ENCODE data around the gene ONECUT1.

The ONECUT1 gene

GRCh38 chr15:52783929-52784798, 6.0 kb downstream of the ONECUT1 start:
- in situ Hi-C loops (cut with MboI; ENCODE audit: low sequenced_read_pairs), result no loop called here

- in situ Hi-C loops (cut with MboI; ENCODE audit: low sequenced_read_pairs), result no loop called here
Measured at GRCh38 chr15:52783191-52783829, 6.8 kb downstream of the ONECUT1 start.

- in situ Hi-C loops (cut with MboI; ENCODE audit: low sequenced_read_pairs), result no loop called here
Measured at GRCh38 chr15:52782514-52782913, 7.6 kb downstream of the ONECUT1 start.

GRCh38 chr15:52780172-52780980, 9.8 kb downstream of the ONECUT1 start:
- in situ Hi-C loops (cut with MboI; ENCODE audit: low sequenced_read_pairs), result no loop called here

DNA sequence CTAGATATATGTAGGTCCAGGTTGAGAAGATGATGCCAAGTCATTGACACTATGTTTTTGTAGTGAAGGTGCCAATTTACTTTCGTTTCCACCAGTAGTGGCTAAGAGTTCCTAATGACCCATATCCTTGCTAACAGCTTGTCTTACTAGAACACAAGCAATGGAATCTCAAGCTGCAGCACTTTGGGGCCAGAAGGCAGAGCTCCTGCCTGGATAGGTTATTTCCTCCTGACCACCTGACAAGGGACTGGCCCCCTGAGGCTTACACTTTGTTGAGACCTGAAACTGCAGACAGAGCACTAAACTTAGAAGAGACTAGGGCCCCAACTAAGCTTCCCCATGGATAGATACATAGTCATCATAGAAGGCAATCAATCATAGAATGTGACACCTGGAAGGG, 11.7 kb downstream of the ONECUT1 start:
- in situ Hi-C loops (cut with MboI; ENCODE audit: low sequenced_read_pairs), result no loop called here

- in situ Hi-C loops (cut with MboI; ENCODE audit: low sequenced_read_pairs), result no loop called here
Measured at GRCh38 chr15:52772766-52773165, 17.4 kb downstream of the ONECUT1 start.

DNA sequence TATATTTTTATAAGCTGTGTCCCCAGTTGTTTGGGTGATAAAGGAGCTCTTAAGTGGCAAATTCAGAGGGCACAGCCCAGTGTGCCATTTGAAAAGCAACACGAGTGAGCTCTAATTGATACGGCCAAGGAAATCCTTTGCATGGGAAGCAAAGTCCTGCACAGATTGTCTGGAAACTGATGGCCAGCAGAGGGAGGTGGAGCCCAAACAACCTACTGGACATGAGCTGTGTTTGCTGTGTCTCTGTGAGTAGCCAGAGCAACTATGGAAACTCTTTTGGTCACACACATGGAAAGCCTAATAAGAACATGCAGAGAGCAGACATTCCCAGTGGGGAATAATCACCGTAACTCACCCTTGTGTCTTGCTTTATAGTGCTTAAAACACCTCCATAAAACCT, 24.4 kb downstream of the ONECUT1 start:
- in situ Hi-C loops (cut with MboI; ENCODE audit: low sequenced_read_pairs), result no loop called here

DNA sequence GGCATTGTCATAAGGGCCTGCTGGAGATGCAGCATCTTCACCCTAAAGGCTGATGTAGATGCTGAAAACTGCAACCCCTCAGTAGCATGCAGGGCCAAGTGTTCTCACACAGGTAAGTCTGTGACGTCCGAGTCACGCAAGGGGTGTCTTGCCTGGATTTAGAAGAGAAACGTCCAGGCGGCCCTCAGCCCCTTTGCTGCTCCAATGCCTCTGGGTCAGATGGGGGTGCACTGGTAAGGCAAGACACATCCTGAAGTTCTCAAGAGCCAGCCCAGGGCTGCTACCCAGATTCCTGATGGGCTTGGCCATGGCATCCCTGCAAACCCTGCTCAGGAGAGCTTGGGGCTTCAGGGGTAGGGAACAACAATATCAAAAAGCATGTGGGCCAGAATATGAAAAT, 25.4 kb downstream of the ONECUT1 start:
- in situ Hi-C loops (cut with MboI; ENCODE audit: low sequenced_read_pairs), result no loop called here

GRCh38 chr15:52762621-52763020, 27.5 kb downstream of the ONECUT1 start:
- in situ Hi-C loops (cut with MboI; ENCODE audit: low sequenced_read_pairs), result no loop called here

- in situ Hi-C loops (cut with MboI; ENCODE audit: low sequenced_read_pairs), result no loop called here
Measured at GRCh38 chr15:52760562-52760961, 29.6 kb downstream of the ONECUT1 start.

DNA sequence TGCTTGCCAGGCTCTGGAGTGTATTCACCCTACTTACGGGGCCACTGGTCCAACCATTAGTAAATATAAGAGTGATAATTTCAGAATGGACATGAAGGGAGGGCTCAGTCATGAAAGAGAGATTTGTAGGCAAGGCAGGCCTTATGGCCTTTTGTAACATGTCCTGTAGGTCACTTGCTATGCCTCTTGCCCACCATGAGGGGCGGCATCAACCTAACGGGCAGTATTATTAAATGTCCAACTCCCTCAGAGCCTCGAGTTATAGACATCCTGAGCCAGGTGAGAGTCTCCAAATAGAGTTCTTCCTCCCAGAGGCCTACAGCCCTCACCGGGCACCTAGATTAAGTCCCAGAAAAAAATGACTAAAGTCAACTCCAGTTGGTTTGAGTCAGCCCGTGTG, 30.2 kb downstream of the ONECUT1 start:
- in situ Hi-C loops (cut with MboI; ENCODE audit: low sequenced_read_pairs), result no loop called here

DNA sequence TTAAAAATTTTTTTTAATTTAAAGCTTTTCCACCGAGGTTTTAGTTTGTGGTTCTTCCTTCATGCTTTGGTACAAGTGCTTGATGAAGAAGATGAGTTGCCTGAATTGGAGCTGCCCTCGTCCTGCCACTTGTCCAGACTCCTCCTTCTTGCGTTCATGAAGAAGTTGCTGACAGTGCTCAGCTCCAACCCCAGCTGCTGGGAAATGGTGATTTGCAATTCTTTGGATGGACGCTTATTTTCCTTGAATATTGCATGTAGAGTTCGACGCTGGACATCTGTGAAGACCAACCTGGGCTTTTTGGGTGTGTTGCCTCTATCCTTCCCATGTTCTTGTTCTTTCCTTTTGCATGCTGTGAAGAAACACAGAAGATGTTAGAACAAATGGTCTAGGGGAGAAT, 32.6 kb downstream of the ONECUT1 start:
- in situ Hi-C loops (cut with MboI; ENCODE audit: low sequenced_read_pairs), result no loop called here

GRCh38 chr15:52751522-52751921, 38.6 kb downstream of the ONECUT1 start:
- in situ Hi-C loops (cut with MboI; ENCODE audit: low sequenced_read_pairs), result no loop called here

- in situ Hi-C loops (cut with MboI; ENCODE audit: low sequenced_read_pairs), result loop anchor here (25.0 kb wide), 1 partner anchor 412 kb away; no protein-coding TSS in a partner anchor
Measured at GRCh38 chr15:52749258-52749657, 40.9 kb downstream of the ONECUT1 start.

DNA sequence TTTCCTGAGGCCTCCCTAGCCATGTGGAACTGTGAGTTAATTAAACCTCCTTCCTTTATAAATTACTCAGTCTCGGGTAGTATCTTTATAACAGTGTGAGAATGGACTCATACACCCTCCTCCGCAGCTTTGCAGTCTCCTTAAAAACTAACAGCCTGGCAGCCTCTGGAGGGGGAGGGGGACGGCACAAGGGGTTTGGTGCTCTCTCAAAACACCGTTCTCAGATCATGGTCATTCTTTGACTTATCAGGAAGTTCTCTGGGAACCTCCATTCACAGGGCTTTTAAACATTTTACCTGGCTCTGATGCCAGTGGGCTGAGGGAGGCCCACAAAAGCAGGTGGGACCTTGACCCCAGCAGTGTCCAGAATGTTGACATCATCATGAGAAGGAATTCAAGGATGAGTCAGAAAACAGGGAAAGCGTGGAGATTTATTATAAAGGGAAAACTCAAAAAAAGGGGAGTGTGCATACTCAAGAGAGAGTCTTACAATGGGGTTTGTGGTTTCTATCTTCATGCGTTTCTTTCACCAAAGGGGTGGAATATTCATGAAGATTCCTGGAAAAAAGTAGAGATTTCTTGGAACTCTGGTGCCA, 43.9 kb downstream of the ONECUT1 start:
- in situ Hi-C loops (cut with MboI; ENCODE audit: low sequenced_read_pairs), result loop anchor here (25.0 kb wide), 1 partner anchor 409 kb away; no protein-coding TSS in a partner anchor

DNA sequence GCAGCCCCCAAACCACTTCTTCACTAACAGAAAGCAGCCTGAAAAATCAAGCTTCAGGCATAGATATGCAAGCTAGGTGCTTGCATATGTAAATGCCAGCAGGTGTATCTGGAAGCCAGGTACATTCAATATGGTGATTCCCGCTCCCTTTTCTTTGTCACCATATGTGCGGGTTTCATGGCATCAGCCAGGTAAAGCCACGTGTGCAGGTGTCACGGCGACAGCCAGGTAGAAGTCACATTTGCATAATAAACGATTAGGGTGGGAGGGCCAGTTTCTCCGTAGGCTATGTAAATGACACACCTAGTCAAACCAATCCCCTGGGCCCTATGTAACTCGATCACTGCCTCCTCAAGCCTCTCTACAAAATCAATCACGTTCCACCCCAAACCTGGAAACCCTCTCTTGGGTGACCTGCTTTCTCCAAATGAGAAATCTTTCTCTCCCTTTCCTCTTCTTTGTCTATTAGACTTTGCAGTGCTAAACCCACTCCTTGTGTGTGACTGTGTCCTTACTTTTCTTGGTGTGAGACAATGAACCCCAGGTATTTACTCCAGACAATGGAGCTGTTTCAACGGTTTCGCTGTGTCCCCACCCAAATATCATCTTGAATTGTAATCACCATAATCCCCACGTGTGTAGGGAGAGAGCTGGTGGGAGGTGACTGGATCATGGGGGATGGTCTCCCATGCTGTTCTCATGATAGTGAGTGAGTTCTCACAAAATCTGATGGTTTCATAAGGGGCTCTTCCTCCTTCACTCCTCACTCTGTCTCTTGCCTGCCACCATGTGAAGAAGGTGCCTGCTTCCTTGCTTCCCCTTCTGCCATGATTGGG, 44.6 kb downstream of the ONECUT1 start:
- in situ Hi-C loops (cut with MboI; ENCODE audit: low sequenced_read_pairs), result loop anchor here (25.0 kb wide), 1 partner anchor 408 kb away; no protein-coding TSS in a partner anchor

DNA sequence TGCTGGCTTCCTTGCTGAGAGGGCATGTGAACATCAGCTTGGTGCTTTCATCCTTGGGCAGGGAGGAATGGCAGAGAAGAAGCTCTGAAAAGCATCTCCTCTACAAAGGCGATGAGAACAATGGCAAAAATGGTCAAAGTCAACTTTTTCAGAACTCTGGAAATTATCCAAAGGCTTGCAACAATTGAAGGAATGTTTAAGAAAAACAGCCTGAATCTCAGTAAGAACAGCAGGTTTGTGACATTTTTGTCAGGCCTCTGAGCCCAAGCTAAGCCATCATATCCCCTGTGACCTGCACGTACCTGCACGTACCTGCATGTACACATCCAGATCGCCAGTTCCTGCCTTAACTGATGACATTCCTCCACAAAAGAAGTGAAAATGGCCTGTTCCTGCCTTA, 51.8 kb downstream of the ONECUT1 start:
- in situ Hi-C loops (cut with MboI; ENCODE audit: low sequenced_read_pairs), result loop anchor here (25.0 kb wide), 1 partner anchor 401 kb away; no protein-coding TSS in a partner anchor

GRCh38 chr15:52737720-52738119, 52.4 kb downstream of the ONECUT1 start:
- in situ Hi-C loops (cut with MboI; ENCODE audit: low sequenced_read_pairs), result loop anchor here (25.0 kb wide), 1 partner anchor 400 kb away; no protein-coding TSS in a partner anchor

GRCh38 chr15:52735231-52736089, 54.7 kb downstream of the ONECUT1 start:
- in situ Hi-C loops (cut with MboI; ENCODE audit: low sequenced_read_pairs), result loop anchor here (25.0 kb wide), 1 partner anchor 398 kb away; no protein-coding TSS in a partner anchor
